HepG2 (cell line): Measurements from ENCODE around the gene SUPT4H1. TPM values are rescaled to one million over a fixed set of nuclear protein-coding genes. Genes with fewer than 3 reads are reported as not detected.

ENCODE experiments used
- BCL3 ChIP-seq: sonication (generic); formaldehyde crosslinking; IDR thresholded peaks from 2 replicates; pipeline ENCODE4 v1.5.1; 2020; ENCODE audit warnings: mild to moderate bottlenecking, missing genetic modification reagents, moderate library complexity
- EP300 ChIP-seq, 3 experiments: sonication (generic) in 1 of 3; formaldehyde crosslinking in 1 of 3; IDR thresholded peaks; 2 replicates each; pipeline versions ENCODE4 v1.5.1 to v1.6.1; 2011 to 2020; ENCODE audit warnings: low read depth in 2 of 3, low read length in 2 of 3, borderline replicate concordance in 1 of 3, improper control_type of control experiment in 1 of 3, mild to moderate bottlenecking in 1 of 3, missing genetic modification reagents in 1 of 3, moderate library complexity in 1 of 3
- FOXK2 ChIP-seq: fragments of 450-650 bp; IDR thresholded peaks from 2 replicates; pipeline ENCODE4 v1.6.1; 2016
- GFI1 ChIP-seq: sonication (generic); formaldehyde crosslinking; IDR thresholded peaks from 2 replicates; pipeline ENCODE4 v1.5.0; 2020; ENCODE audit warnings: missing genetic modification reagents, mild to moderate bottlenecking, borderline replicate concordance
- ISX ChIP-seq: sonication (generic); formaldehyde crosslinking; conservative IDR thresholded peaks from 2 replicates; pipeline ENCODE4 v1.5.0; 2020; ENCODE audit warnings: missing genetic modification reagents
- NCOR1 ChIP-seq: fragments of 200-600 bp; sonication (generic); IDR thresholded peaks from 2 replicates; pipeline ENCODE4 v1.7.0; 2017; ENCODE audit warnings: antibody characterized with exemption, low read length, borderline replicate concordance
- PPARG ChIP-seq: conservative IDR thresholded peaks from 2 replicates; pipeline ENCODE4 v1.6.1; 2016; ENCODE audit warnings: missing biosample characterization, missing genetic modification reagents
- SOX13 ChIP-seq, 3 experiments: fragments of 450-650 bp in 1 of 3; sonication (generic) in 1 of 3; formaldehyde crosslinking in 1 of 3; IDR thresholded peaks in 2 of 3; conservative IDR thresholded peaks in 1 of 3; 2 replicates each; pipeline versions ENCODE4 v1.5.0 to v1.6.1; 2016 to 2020; ENCODE audit warnings: antibody characterized with exemption in 1 of 3, mild to moderate bottlenecking in 1 of 3, missing compliant biosample characterization in 1 of 3, missing genetic modification reagents in 1 of 3, moderate library complexity in 1 of 3
- SRSF4 ChIP-seq: fragments of 200-400 bp; formaldehyde crosslinking; IDR thresholded peaks from one replicate; pipeline ENCODE4 v1.6.1; 2018; ENCODE audit warnings: mild to moderate bottlenecking, low read depth, low read length, moderate library complexity; ENCODE audit not compliant: poor library complexity, severe bottlenecking
- TBX3 ChIP-seq: fragments of 450-650 bp; IDR thresholded peaks from 2 replicates; pipeline ENCODE4 v1.6.1; 2017; ENCODE audit warnings: antibody characterized with exemption, mild to moderate bottlenecking, inconsistent platforms, borderline replicate concordance
- U2AF2 ChIP-seq: fragments of 200-400 bp; formaldehyde crosslinking; IDR thresholded peaks from 2 replicates; pipeline ENCODE4 v1.6.1; 2017; ENCODE audit warnings: low read depth, mild to moderate bottlenecking, low read length
- ZBTB8A ChIP-seq: sonication (generic); formaldehyde crosslinking; IDR thresholded peaks from 2 replicates; pipeline ENCODE4 v1.4.0; 2020; ENCODE audit warnings: mild to moderate bottlenecking, low read depth, missing genetic modification reagents, borderline replicate concordance
- ZFP36L1 ChIP-seq: sonication (generic); formaldehyde crosslinking; IDR thresholded peaks from 2 replicates; pipeline ENCODE4 v1.8.0; 2022; ENCODE audit warnings: mild to moderate bottlenecking, missing genetic modification reagents, moderate library complexity
- ZNF17 ChIP-seq: sonication (generic); formaldehyde crosslinking; IDR thresholded peaks from 2 replicates; pipeline ENCODE4 v1.5.0; 2020; ENCODE audit warnings: mild to moderate bottlenecking, missing genetic modification reagents
- ZNF260 ChIP-seq: sonication (generic); formaldehyde crosslinking; IDR thresholded peaks from 2 replicates; pipeline ENCODE4 v1.4.0; 2020; ENCODE audit warnings: missing genetic modification reagents, low read depth, mild to moderate bottlenecking, borderline replicate concordance
- ZNF383 ChIP-seq: sonication (generic); formaldehyde crosslinking; IDR thresholded peaks from 2 replicates; pipeline ENCODE4 v1.4.0; 2020; ENCODE audit warnings: missing genetic modification reagents, mild to moderate bottlenecking, borderline replicate concordance
- ZNF446 ChIP-seq: sonication (generic); formaldehyde crosslinking; IDR thresholded peaks from 2 replicates; pipeline ENCODE4 v1.5.0; 2020; ENCODE audit warnings: mild to moderate bottlenecking, missing genetic modification reagents
- ZNF619 ChIP-seq: sonication (generic); formaldehyde crosslinking; IDR thresholded peaks from 2 replicates; pipeline ENCODE4 v1.4.0; 2020; ENCODE audit warnings: mild to moderate bottlenecking, missing genetic modification reagents
- ZNF761 ChIP-seq: sonication (generic); formaldehyde crosslinking; conservative IDR thresholded peaks from 2 replicates; pipeline ENCODE4 v1.4.0; 2020; ENCODE audit warnings: mild to moderate bottlenecking, missing genetic modification reagents
- ZNF782 ChIP-seq: sonication (generic); formaldehyde crosslinking; IDR thresholded peaks from 2 replicates; pipeline ENCODE4 v1.4.0; 2020; ENCODE audit warnings: missing genetic modification reagents, mild to moderate bottlenecking, borderline replicate concordance
- ZSCAN29 ChIP-seq: sonication (generic); formaldehyde crosslinking; conservative IDR thresholded peaks from 2 replicates; pipeline ENCODE4 v1.4.0; 2020; ENCODE audit warnings: mild to moderate bottlenecking, missing genetic modification reagents
- polyA plus RNA-seq, 8 experiments: library from polyadenylated mRNA; depleted of rRNA in 3 of 8; stranded (reverse) in 7 of 8; unstranded in 1 of 8; fragments of >200 nt; fragmentation: Illumina TruSeq in 4 of 8; extraction: Trizol in 4 of 8; gene quantifications; 2 replicates each; pipeline versions ENCODE4 v1.2.1 to v1.2.3, GENCODE V29; 2011 to 2016; ENCODE audit warnings: low read depth in 4 of 8, missing spikeins in 1 of 8, mixed read lengths in 1 of 8; ENCODE audit not compliant: insufficient read depth in 1 of 8
- total RNA-seq, 5 experiments: library from RNA; depleted of rRNA; stranded (reverse); fragments of >200 nt; fragmentation: Illumina TruSeq; extraction: Trizol; gene quantifications; 2 replicates each; pipeline ENCODE4 v1.2.3, GENCODE V29; 2016; ENCODE audit warnings: low read depth in 1 of 5
- TF ChIP-seq, protein P1 (sequence below): sonication (generic); formaldehyde crosslinking; IDR thresholded peaks from 2 replicates; pipeline ENCODE4 v1.8.1; 2023; ENCODE audit warnings: mild to moderate bottlenecking, inconsistent platforms, moderate library complexity, missing genetic modification reagents, borderline replicate concordance
- TF ChIP-seq, protein P2 (sequence below): sonication (generic); formaldehyde crosslinking; IDR thresholded peaks from 2 replicates; pipeline ENCODE4 v1.8.0; 2022; ENCODE audit warnings: mild to moderate bottlenecking, missing genetic modification reagents, moderate library complexity
- TF ChIP-seq, protein P3 (sequence below): sonication (generic); formaldehyde crosslinking; IDR thresholded peaks from 2 replicates; pipeline ENCODE4 v1.9.0; 2021; ENCODE audit warnings: missing genetic modification reagents, mild to moderate bottlenecking, borderline replicate concordance

The SUPT4H1 gene
- total and polyA plus RNA-seq, 2 of the 13 experiments (the other 11 are each of a cell fraction or from before 2014, with no cell fraction given) = 155 to 244 TPM

GRCh38 chr17:58383892-58384462 lies 32.0 kb upstream of the SUPT4H1 start (continued):
- no peak for TF ChIP-seq BCL3 (CRISPR knock-in tag)
- TF ChIP-seq ZBTB8A (CRISPR knock-in tag) = no peak
- TF ChIP-seq, protein P1, sequence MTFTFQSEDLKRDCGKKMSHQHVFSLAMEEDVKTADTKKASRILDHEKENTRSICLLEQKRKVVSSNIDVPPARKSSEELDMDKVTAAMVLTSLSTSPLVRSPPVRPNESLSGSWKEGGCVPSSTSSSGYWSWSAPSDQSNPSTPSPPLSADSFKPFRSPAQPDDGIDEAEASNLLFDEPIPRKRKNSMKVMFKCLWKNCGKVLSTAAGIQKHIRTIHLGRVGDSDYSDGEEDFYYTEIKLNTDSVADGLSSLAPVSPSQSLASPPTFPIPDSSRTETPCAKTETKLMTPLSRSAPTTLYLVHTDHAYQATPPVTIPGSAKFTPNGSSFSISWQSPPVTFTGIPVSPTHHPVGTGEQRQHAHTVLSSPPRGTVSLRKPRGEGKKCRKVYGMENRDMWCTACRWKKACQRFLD (CRISPR knock-in tag) = no peak
- TF ChIP-seq ZNF17 (CRISPR knock-in tag) = no peak
- no peak for TF ChIP-seq SRSF4
- TF ChIP-seq, protein P2, sequence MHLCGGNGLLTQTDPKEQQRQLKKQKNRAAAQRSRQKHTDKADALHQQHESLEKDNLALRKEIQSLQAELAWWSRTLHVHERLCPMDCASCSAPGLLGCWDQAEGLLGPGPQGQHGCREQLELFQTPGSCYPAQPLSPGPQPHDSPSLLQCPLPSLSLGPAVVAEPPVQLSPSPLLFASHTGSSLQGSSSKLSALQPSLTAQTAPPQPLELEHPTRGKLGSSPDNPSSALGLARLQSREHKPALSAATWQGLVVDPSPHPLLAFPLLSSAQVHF (CRISPR knock-in tag) = no peak
- peak; percentile 70; the same call in 1 of the 2 replicates for TF ChIP-seq NCOR1
- TF ChIP-seq ZNF383 (CRISPR knock-in tag) = no peak
- 0 out of 2 replicates have a peak, but pooled peaks have one; percentile 23 for TF ChIP-seq ZSCAN29 (CRISPR knock-in tag)
- TF ChIP-seq ZNF446 (CRISPR knock-in tag) = no peak
- TF ChIP-seq ZNF260 = no peak
- no peak for TF ChIP-seq ISX (CRISPR knock-in tag)
- peak; percentile 61; the same call in 1 of the 2 replicates for TF ChIP-seq TBX3
- TF ChIP-seq, protein P3, sequence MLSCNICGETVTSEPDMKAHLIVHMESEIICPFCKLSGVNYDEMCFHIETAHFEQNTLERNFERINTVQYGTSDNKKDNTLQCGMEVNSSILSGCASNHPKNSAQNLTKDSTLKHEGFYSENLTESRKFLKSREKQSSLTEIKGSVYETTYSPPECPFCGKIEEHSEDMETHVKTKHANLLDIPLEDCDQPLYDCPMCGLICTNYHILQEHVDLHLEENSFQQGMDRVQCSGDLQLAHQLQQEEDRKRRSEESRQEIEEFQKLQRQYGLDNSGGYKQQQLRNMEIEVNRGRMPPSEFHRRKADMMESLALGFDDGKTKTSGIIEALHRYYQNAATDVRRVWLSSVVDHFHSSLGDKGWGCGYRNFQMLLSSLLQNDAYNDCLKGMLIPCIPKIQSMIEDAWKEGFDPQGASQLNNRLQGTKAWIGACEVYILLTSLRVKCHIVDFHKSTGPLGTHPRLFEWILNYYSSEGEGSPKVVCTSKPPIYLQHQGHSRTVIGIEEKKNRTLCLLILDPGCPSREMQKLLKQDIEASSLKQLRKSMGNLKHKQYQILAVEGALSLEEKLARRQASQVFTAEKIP = no peak
- TF ChIP-seq U2AF2 = no peak
- TF ChIP-seq ZFP36L1 (CRISPR knock-in tag) = no peak
- no peak for TF ChIP-seq ZNF619
- TF ChIP-seq GFI1 (CRISPR knock-in tag) = peak; percentile 46; the same call in 1 of the 2 replicates
- peak in 1 of 2 experiments; percentile 89; a peak in 2 of 4 replicates for TF ChIP-seq EP300 (IDR thresholded peaks at IDR 0.05; ENCODE audit: low read depth in 2 of 2, low read length in 2 of 2)
- TF ChIP-seq EP300 (CRISPR knock-in tag; IDR thresholded peaks at IDR 0.05; ENCODE audit: borderline replicate concordance) = peak; percentile 62; the same call in 1 of the 2 replicates
- peak; percentile 71 for TF ChIP-seq PPARG (CRISPR knock-in tag)
- no peak for TF ChIP-seq ZNF761 (CRISPR knock-in tag)
- TF ChIP-seq FOXK2 = peak; percentile 8; the same call in 1 of the 2 replicates
- TF ChIP-seq SOX13 (IDR thresholded peaks at IDR 0.05) = no peak
- peak in 1 of 2 experiments; percentile 89; a peak in 2 of 4 replicates for TF ChIP-seq SOX13 (CRISPR knock-in tag; conservative IDR thresholded peaks at IDR 0.05 in 1 of 2, IDR thresholded peaks at IDR 0.05 in 1 of 2)
- no peak for TF ChIP-seq ZNF782
